ENCODE data around the gene NAAA.

The NAAA gene

DNA sequence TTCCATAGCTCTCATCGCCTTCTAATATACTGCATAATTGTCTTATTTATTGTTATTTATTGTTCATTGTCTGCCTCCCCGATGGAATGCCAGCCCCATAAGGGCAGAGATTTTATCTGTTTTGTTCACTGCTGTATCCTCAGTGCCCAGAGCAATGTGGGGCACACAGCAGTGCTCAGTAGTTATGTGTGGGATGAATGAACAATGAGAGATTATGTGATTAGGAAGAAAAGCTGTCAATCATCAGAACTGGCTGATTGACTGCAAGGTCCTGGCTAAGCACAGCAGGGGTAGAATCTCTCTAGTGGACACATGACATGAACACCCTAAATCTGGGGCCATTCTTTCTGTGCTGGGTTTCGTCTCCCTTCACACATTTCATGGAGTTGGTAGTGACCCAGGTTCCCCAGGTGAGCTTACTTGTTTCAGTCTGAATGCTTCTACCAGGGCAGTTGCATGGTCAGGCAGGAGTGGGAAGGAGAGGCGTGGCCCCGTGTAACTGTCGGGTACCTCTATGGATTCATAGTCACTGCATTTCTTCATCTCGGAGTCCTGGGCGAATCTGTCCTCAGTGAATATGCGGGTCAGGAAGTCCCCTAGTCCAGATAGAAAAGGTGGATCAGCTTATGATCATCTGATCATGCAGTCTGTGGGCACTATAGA is 51.1 kb downstream of the NAAA start:
- no peak overlapping the region for H3K4me3 ChIP-seq (ENCODE audit: low read depth, low read length)
- TF ChIP-seq, protein P1, sequence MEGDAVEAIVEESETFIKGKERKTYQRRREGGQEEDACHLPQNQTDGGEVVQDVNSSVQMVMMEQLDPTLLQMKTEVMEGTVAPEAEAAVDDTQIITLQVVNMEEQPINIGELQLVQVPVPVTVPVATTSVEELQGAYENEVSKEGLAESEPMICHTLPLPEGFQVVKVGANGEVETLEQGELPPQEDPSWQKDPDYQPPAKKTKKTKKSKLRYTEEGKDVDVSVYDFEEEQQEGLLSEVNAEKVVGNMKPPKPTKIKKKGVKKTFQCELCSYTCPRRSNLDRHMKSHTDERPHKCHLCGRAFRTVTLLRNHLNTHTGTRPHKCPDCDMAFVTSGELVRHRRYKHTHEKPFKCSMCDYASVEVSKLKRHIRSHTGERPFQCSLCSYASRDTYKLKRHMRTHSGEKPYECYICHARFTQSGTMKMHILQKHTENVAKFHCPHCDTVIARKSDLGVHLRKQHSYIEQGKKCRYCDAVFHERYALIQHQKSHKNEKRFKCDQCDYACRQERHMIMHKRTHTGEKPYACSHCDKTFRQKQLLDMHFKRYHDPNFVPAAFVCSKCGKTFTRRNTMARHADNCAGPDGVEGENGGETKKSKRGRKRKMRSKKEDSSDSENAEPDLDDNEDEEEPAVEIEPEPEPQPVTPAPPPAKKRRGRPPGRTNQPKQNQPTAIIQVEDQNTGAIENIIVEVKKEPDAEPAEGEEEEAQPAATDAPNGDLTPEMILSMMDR (IDR thresholded peaks at IDR 0.05; ENCODE audit: control insufficient read depth, extremely low read depth, insufficient read depth): no peak
- no peak for DNase-seq (ENCODE audit: low read depth)

GRCh38 chr4:75886104-75886503 is 54.7 kb downstream of the NAAA start:
- H3K4me3 ChIP-seq (ENCODE audit: low read depth, low read length): no peak overlapping the region
- DNase-seq (ENCODE audit: low read depth): no peak
- TF ChIP-seq, protein P1 (IDR thresholded peaks at IDR 0.05; ENCODE audit: control insufficient read depth, extremely low read depth, insufficient read depth): no peak

- TF ChIP-seq, protein P1 (IDR thresholded peaks at IDR 0.05; ENCODE audit: control insufficient read depth, extremely low read depth, insufficient read depth): no peak
- DNase-seq (ENCODE audit: low read depth): no peak
- no peak overlapping the region for H3K4me3 ChIP-seq (ENCODE audit: low read depth, low read length)
Measured at GRCh38 chr4:75881476-75881875, 59.3 kb downstream of the NAAA start.

- H3K4me3 ChIP-seq (ENCODE audit: low read depth, low read length): no peak overlapping the region
- no peak for DNase-seq (ENCODE audit: low read depth)
- TF ChIP-seq, protein P1 (IDR thresholded peaks at IDR 0.05; ENCODE audit: control insufficient read depth, extremely low read depth, insufficient read depth): no peak
Measured at GRCh38 chr4:75880278-75880677, 60.5 kb downstream of the NAAA start.

- TF ChIP-seq, protein P1 (IDR thresholded peaks at IDR 0.05; ENCODE audit: control insufficient read depth, extremely low read depth, insufficient read depth): no peak
- no peak for DNase-seq (ENCODE audit: low read depth)
Measured at GRCh38 chr4:75878246-75878756, 62.5 kb downstream of the NAAA start.

DNA sequence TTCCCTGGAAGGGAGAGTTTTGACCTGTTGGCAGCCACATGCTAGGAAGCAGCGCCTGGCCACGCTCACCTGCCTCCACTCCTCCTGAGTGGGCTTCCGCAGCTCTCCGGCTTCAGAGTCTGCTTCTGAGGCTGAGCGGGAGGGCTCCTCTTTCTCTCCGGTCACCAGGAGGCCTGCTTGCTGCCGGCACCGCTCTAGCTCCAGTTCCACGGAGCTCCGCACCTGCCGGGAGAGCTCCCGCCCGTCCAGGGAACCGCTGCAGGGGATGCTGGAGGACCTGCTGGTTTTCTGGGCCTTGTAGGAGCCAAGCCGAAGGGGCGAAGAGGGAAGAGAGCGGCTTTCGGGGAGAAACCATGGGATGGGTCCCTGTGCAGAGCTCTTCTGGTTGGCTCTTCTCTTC is 64.6 kb downstream of the NAAA start:
- TF ChIP-seq, protein P1 (IDR thresholded peaks at IDR 0.05; ENCODE audit: control insufficient read depth, extremely low read depth, insufficient read depth): no peak
- no peak overlapping the region for H3K4me3 ChIP-seq (ENCODE audit: low read depth, low read length)
- no peak for DNase-seq (ENCODE audit: low read depth)

More at GRCh38 chr4:75878246-75878756, 62.5 kb downstream of the NAAA start:
- H3K4me3 ChIP-seq (ENCODE audit: low read depth, low read length): no peak overlapping the region

DNA sequence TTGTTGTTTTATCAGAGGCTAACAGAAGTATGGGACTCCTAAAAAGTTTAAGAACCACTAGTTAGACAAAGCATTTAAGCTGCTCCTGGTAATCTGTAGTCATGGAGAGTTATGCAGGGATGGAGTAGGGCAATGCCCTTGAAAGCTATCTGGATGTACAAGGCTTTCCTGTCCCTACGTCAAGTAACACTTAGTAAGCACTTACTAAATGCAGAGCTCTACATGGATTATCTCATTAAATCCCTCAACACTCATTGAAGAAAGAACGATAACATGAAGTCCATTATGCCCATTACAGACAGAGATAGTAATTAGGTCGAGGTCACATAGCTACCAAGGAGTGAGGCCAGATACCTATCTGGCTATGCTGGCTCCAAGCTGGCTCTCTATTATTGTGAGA is 71.7 kb downstream of the NAAA start:
- no peak for DNase-seq (ENCODE audit: low read depth)
- H3K4me3 ChIP-seq (ENCODE audit: low read depth, low read length): no peak overlapping the region
- TF ChIP-seq, protein P1 (IDR thresholded peaks at IDR 0.05; ENCODE audit: control insufficient read depth, extremely low read depth, insufficient read depth): no peak
